ENCODE data around the gene EEF1AKMT4.

DNA sequence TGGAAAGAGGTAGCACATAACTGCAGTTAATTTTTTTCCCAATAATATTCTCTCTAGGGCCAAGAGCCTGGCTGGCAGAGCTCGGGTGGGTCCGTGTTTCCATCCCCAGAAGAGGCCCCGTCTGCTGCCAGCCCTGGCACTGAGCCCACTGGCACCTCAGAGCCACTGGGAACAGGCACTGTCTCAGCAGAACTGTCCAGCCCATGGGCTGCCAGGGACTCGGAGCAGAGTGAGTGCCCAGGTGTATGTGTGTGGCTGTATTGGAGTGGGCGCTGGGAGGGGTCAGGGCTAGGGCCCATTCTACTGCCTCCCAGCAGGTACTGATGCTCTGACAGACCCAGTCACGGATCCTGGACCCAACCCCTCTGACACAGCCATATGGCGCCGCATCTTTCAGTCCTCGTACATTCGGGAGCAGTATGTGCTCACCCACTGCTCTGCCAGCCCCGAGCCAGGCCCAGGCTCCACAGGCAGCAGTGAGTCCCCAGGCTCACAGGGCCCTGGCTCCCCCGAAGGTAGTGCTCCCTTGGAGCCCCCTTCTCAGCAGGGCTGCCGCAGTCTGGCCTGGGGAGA, 11.1 kb upstream of the EEF1AKMT4 start:
- TF ChIP-seq, protein P1, sequence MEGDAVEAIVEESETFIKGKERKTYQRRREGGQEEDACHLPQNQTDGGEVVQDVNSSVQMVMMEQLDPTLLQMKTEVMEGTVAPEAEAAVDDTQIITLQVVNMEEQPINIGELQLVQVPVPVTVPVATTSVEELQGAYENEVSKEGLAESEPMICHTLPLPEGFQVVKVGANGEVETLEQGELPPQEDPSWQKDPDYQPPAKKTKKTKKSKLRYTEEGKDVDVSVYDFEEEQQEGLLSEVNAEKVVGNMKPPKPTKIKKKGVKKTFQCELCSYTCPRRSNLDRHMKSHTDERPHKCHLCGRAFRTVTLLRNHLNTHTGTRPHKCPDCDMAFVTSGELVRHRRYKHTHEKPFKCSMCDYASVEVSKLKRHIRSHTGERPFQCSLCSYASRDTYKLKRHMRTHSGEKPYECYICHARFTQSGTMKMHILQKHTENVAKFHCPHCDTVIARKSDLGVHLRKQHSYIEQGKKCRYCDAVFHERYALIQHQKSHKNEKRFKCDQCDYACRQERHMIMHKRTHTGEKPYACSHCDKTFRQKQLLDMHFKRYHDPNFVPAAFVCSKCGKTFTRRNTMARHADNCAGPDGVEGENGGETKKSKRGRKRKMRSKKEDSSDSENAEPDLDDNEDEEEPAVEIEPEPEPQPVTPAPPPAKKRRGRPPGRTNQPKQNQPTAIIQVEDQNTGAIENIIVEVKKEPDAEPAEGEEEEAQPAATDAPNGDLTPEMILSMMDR (IDR thresholded peaks at IDR 0.05), result no peak
- TF ChIP-seq ZFX (IDR thresholded peaks at IDR 0.05; ENCODE audit: borderline replicate concordance), result no peak
